Cerebellar nuclear complex (tissue), 1 donor: ENCODE results near the gene ZSWIM3.
A peak's percentile ranks its signal among the peaks of the same experiment; 100 is the strongest.
"Not testable (repeated sequence)": the region's sequence is repeated elsewhere in the genome, so short reads cannot be mapped to it uniquely, and the experiment has no call there.

Experiments
- DNase-seq, 2 experiments: peaks; one replicate each; lab custom pipeline; 2025; lab: John Stamatoyannopoulos, UW

The ZSWIM3 gene

GRCh38 chr20:45857114-45857881 is at the start of gene ZSWIM3, which contains the start of gene ACOT8:
ZSWIM3 (plus strand) TSS chr20:45857614; CDS start chr20:45857826, 212 bp downstream.
ACOT8 (minus strand) TSS chr20:45857392; CDS start chr20:45857315, 77 bp downstream.
- peak; percentile 92 to 98 for DNase-seq

- DNase-seq: no peak
Measured at GRCh38 chr20:45810191-45810970, 47.0 kb upstream of the ZSWIM3 start.

GRCh38 chr20:45812157-45813005 is 45.0 kb upstream of the ZSWIM3 start, which contains the start of gene UBE2C:
UBE2C (plus strand) TSS chr20:45812644; CDS start chr20:45812696, 52 bp downstream.
- DNase-seq: peak; percentile 75 to 94

GRCh38 chr20:45813006-45813340 is 44.4 kb upstream of the ZSWIM3 start:
- DNase-seq: no peak

GRCh38 chr20:45813489-45813888 is 43.9 kb upstream of the ZSWIM3 start:
- DNase-seq: no peak

GRCh38 chr20:45814314-45814713 is 43.1 kb upstream of the ZSWIM3 start:
- DNase-seq: no peak

GRCh38 chr20:45816951-45817350 is 40.5 kb upstream of the ZSWIM3 start:
- no peak for DNase-seq

- no peak for DNase-seq
Measured at GRCh38 chr20:45817376-45818194, 39.8 kb upstream of the ZSWIM3 start.

GRCh38 chr20:45818239-45818638 is 39.2 kb upstream of the ZSWIM3 start:
- DNase-seq: no peak

- no peak for DNase-seq
Measured at GRCh38 chr20:45819466-45819865, 37.9 kb upstream of the ZSWIM3 start.

- no peak for DNase-seq
Measured at GRCh38 chr20:45821947-45822346, 35.5 kb upstream of the ZSWIM3 start.

GRCh38 chr20:45822857-45823256 is 34.6 kb upstream of the ZSWIM3 start:
- DNase-seq: no peak

- DNase-seq: no peak
Measured at GRCh38 chr20:45823949-45824835, 33.2 kb upstream of the ZSWIM3 start.

- peak; percentile 55 to 57 for DNase-seq
Measured at GRCh38 chr20:45826381-45827019, 30.9 kb upstream of the ZSWIM3 start.

- no peak for DNase-seq
Measured at GRCh38 chr20:45827030-45827652, 30.3 kb upstream of the ZSWIM3 start, which contains the start of gene TNNC2. TNNC2 (minus strand) TSS chr20:45827312; CDS start chr20:45827248, 64 bp downstream.

GRCh38 chr20:45827712-45828111 is 29.7 kb upstream of the ZSWIM3 start:
- DNase-seq: no peak

GRCh38 chr20:45828589-45828988 is 28.8 kb upstream of the ZSWIM3 start:
- DNase-seq: no peak

- not testable (repeated sequence) for DNase-seq
Measured at GRCh38 chr20:45829673-45830106, 27.7 kb upstream of the ZSWIM3 start.

- no peak for DNase-seq
Measured at GRCh38 chr20:45832619-45833018, 24.8 kb upstream of the ZSWIM3 start.
